ENCODE data around the gene APH1B. TPM values are rescaled to one million over a fixed set of nuclear protein-coding genes. Genes with fewer than 3 reads are reported as not detected.

The APH1B gene
- total and polyA plus RNA-seq, 9 of the 15 experiments (the other 6 are each of a cell fraction or from before 2014, with no cell fraction given): 5.1 to 9.7 (median 7.0) TPM

GRCh38 chr15:63244976-63245645 is 32.3 kb upstream of the APH1B start:
- FAIRE-seq: peak; percentile 48
- H3K4me1 ChIP-seq (replicated peaks in 1 of 2; ENCODE audit: control insufficient read depth in 2 of 2, insufficient read depth in 2 of 2, low read length in 2 of 2): peaks cover 0 to 13% of the 10 kb centered on the region in 2 experiments; a peak in 2 of 5 replicates
- H3K9me1 ChIP-seq (ENCODE audit: control insufficient read depth, insufficient read depth, low read length): no peaks in the 10 kb centered on the region
- intact Hi-C loops (cut with micrococcal nuclease) (no loop called here), in situ Hi-C loops (cut with MboI) (no loop called here)
- no peak for TF ChIP-seq ZNF212 (CRISPR knock-in tag; IDR thresholded peaks at IDR 0.05)
- no peak for TF ChIP-seq HSF4 (CRISPR knock-in tag; IDR thresholded peaks at IDR 0.05; ENCODE audit: borderline replicate concordance)
- TF ChIP-seq TCF3 (CRISPR knock-in tag; IDR thresholded peaks at IDR 0.05): no peak
- no peak for TF ChIP-seq MEF2D (tag; conservative IDR thresholded peaks at IDR 0.05; ENCODE audit: low read depth)
- TF ChIP-seq, protein P1, sequence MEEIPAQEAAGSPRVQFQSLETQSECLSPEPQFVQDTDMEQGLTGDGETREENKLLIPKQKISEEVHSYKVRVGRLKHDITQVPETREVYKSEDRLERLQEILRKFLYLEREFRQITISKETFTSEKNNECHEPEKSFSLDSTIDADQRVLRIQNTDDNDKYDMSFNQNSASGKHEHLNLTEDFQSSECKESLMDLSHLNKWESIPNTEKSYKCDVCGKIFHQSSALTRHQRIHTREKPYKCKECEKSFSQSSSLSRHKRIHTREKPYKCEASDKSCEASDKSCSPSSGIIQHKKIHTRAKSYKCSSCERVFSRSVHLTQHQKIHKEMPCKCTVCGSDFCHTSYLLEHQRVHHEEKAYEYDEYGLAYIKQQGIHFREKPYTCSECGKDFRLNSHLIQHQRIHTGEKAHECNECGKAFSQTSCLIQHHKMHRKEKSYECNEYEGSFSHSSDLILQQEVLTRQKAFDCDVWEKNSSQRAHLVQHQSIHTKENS (CRISPR knock-in tag; IDR thresholded peaks at IDR 0.05): no peak
- TF ChIP-seq C11orf30 (IDR thresholded peaks at IDR 0.05; ENCODE audit: low read depth): no peak
- TF ChIP-seq RAD51 (IDR thresholded peaks at IDR 0.05; ENCODE audit: borderline replicate concordance, low read depth): no peak
- no peak for TF ChIP-seq ZNF217 (CRISPR knock-in tag; IDR thresholded peaks at IDR 0.05)
- TF ChIP-seq ZNF12 (CRISPR knock-in tag; IDR thresholded peaks at IDR 0.05): no peak
- no peak for TF ChIP-seq CBX8 (IDR thresholded peaks at IDR 0.05; ENCODE audit: borderline replicate concordance, extremely low read depth, low read depth, low read length, poor library complexity, severe bottlenecking)
- no peak for TF ChIP-seq NFXL1 (CRISPR knock-in tag; IDR thresholded peaks at IDR 0.05)
- TF ChIP-seq, protein P2, sequence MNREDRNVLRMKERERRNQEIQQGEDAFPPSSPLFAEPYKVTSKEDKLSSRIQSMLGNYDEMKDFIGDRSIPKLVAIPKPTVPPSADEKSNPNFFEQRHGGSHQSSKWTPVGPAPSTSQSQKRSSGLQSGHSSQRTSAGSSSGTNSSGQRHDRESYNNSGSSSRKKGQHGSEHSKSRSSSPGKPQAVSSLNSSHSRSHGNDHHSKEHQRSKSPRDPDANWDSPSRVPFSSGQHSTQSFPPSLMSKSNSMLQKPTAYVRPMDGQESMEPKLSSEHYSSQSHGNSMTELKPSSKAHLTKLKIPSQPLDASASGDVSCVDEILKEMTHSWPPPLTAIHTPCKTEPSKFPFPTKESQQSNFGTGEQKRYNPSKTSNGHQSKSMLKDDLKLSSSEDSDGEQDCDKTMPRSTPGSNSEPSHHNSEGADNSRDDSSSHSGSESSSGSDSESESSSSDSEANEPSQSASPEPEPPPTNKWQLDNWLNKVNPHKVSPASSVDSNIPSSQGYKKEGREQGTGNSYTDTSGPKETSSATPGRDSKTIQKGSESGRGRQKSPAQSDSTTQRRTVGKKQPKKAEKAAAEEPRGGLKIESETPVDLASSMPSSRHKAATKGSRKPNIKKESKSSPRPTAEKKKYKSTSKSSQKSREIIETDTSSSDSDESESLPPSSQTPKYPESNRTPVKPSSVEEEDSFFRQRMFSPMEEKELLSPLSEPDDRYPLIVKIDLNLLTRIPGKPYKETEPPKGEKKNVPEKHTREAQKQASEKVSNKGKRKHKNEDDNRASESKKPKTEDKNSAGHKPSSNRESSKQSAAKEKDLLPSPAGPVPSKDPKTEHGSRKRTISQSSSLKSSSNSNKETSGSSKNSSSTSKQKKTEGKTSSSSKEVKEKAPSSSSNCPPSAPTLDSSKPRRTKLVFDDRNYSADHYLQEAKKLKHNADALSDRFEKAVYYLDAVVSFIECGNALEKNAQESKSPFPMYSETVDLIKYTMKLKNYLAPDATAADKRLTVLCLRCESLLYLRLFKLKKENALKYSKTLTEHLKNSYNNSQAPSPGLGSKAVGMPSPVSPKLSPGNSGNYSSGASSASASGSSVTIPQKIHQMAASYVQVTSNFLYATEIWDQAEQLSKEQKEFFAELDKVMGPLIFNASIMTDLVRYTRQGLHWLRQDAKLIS (CRISPR knock-in tag; IDR thresholded peaks at IDR 0.05): no peak
- no peak for TF ChIP-seq MTA3 (IDR thresholded peaks at IDR 0.05; ENCODE audit: borderline replicate concordance)
- TF ChIP-seq CSDE1 (IDR thresholded peaks at IDR 0.05): no peak
- no peak for ATAC-seq
- no peak overlapping the region for H3K4me2 ChIP-seq (ENCODE audit: insufficient read depth, low read length)
- no peak overlapping the region for H3K4me3 ChIP-seq
- POLR2A ChIA-PET: interaction anchor here (1.0 to 1.1 kb wide), 2 partner anchors 15 to 17 kb away, joined by 3 to 5 read pairs; no protein-coding TSS in a partner anchor
- H3K36me3 ChIP-seq (ENCODE audit: control insufficient read depth, insufficient read depth, low read length): peaks cover 51% of the 10 kb centered on the region
- no peaks in the 10 kb centered on the region for H3K27me3 ChIP-seq (ENCODE audit: control insufficient read depth in 2 of 2, insufficient read depth in 2 of 2, low read length in 2 of 2)
- BruUV-seq (replicated peaks): no TSS peak
- CTCF ChIA-PET (ENCODE audit: low intra/inter-chr PET ratio): interaction anchor here (0.6 to 0.7 kb wide), 2 partner anchors 30 to 197 kb away, joined by 3 read pairs; no protein-coding TSS in a partner anchor
- peaks cover 26% of the 10 kb centered on the region for H3K79me2 ChIP-seq (ENCODE audit: control insufficient read depth, insufficient read depth, low read length)
- H3K27ac ChIP-seq (ENCODE audit: extremely low read depth, low read depth, low read length): no peak overlapping the region
- H3K9ac ChIP-seq (ENCODE audit: insufficient read depth in 1 of 2, low read depth in 2 of 2, low read length in 2 of 2): no peak overlapping the region
- DNase-seq (ENCODE audit: extremely low read depth in 1 of 4, low spot score in 3 of 4): no peak
- no peak overlapping the region for H2AFZ ChIP-seq (ENCODE audit: low read depth, low read length)
- WGBS (ENCODE audit: insufficient coverage, low coverage, missing lambda C conversion rate): 53% methylated on average over 5 of the region's 5 CpGs
- H4K20me1 ChIP-seq (replicated peaks; ENCODE audit: control insufficient read depth, insufficient read depth, low read length): no peaks in the 10 kb centered on the region
- H3K9me3 ChIP-seq (replicated peaks; ENCODE audit: control insufficient read depth, insufficient read depth, low read depth, low read length): peaks cover 6% of the 10 kb centered on the region
